WTC11 (cell line): ENCODE measurements around the gene NUP214. TPM values are rescaled to one million over a fixed set of nuclear protein-coding genes. Genes with fewer than 3 reads are reported as not detected.
A peak's percentile ranks its signal among the peaks of the same experiment; 100 is the strongest.
"Not testable (repeated sequence)": the region's sequence is repeated elsewhere in the genome, so short reads cannot be mapped to it uniquely, and the experiment has no call there.

Source experiments
- ATAC-seq: fragments of 200-7000 bp; cut with Tn5 transposase; 2 replicates; pipeline ENCODE4 v1.10.0; 2021; ENCODE audit warnings: mild to moderate bottlenecking, moderate library complexity
- CTCF ChIA-PET: fragments of 300-600 bp; sonication (Branson Sonifier 250); formaldehyde crosslinking; loops from one replicate; lab custom pipeline; 2021; ENCODE audit warnings: antibody characterized with exemption; lab: Charles Lee
- POLR2A ChIA-PET: fragments of 350-600 bp; sonication (Branson Sonifier 250); formaldehyde crosslinking; loops from one replicate; lab custom pipeline; 2021; ENCODE audit warnings: antibody characterized with exemption; lab: Charles Lee
- DNase-seq: peaks from one replicate; pipeline ENCODE4 v3.0.0; 2021; ENCODE audit warnings: low spot score
- H3K27ac Mint-ChIP-seq: 2 replicates; pipeline ENCODE4 v1.8.0; 2021; ENCODE audit warnings: mixed read lengths
- H3K27me3 Mint-ChIP-seq: 2 replicates; pipeline ENCODE4 v1.8.0; 2021; ENCODE audit warnings: low read depth, mild to moderate bottlenecking, moderate library complexity, mixed read lengths
- H3K36me3 Mint-ChIP-seq: 2 replicates; pipeline ENCODE4 v1.8.0; 2021; ENCODE audit warnings: mixed read lengths
- H3K4me1 Mint-ChIP-seq: 2 replicates; pipeline ENCODE4 v1.8.0; 2022; ENCODE audit warnings: mixed read lengths
- H3K4me3 Mint-ChIP-seq: 2 replicates; pipeline ENCODE4 v1.8.0; 2021; ENCODE audit warnings: mild to moderate bottlenecking, moderate library complexity, mixed read lengths
- H3K9me3 Mint-ChIP-seq: 2 replicates; pipeline ENCODE4 v1.8.0; 2021; ENCODE audit warnings: mixed read lengths
- ATF1 ChIP-seq: sonication (generic); formaldehyde crosslinking; IDR thresholded peaks from 2 replicates; pipeline ENCODE4 v1.8.1; 2023; ENCODE audit warnings: mild to moderate bottlenecking, moderate library complexity, missing genetic modification reagents
- ATF3 ChIP-seq: sonication (generic); formaldehyde crosslinking; conservative IDR thresholded peaks from 2 replicates; pipeline ENCODE4 v1.8.1; 2022; ENCODE audit warnings: mild to moderate bottlenecking, missing genetic modification reagents
- FOXP1 ChIP-seq: sonication (generic); formaldehyde crosslinking; IDR thresholded peaks from 2 replicates; pipeline ENCODE4 v1.8.0; 2022; ENCODE audit warnings: missing genetic modification reagents, mild to moderate bottlenecking, moderate library complexity, borderline replicate concordance
- HMGXB4 ChIP-seq: sonication (generic); formaldehyde crosslinking; IDR thresholded peaks from 2 replicates; pipeline ENCODE4 v1.8.1; 2023; ENCODE audit warnings: mild to moderate bottlenecking, moderate library complexity, missing genetic modification reagents
- IRF1 ChIP-seq: sonication (generic); formaldehyde crosslinking; IDR thresholded peaks from 2 replicates; pipeline ENCODE4 v1.8.0; 2023; ENCODE audit warnings: missing genetic modification reagents
- SMAD3 ChIP-seq: sonication (generic); formaldehyde crosslinking; IDR thresholded peaks from 2 replicates; pipeline ENCODE4 v1.8.0; 2022; ENCODE audit warnings: missing genetic modification reagents, mild to moderate bottlenecking, borderline replicate concordance
- STAT6 ChIP-seq: sonication (generic); formaldehyde crosslinking; conservative IDR thresholded peaks from 2 replicates; pipeline ENCODE4 v1.8.1; 2023; ENCODE audit warnings: mild to moderate bottlenecking, low read depth, missing genetic modification reagents, moderate library complexity
- ZNF121 ChIP-seq: sonication (generic); formaldehyde crosslinking; IDR thresholded peaks from 2 replicates; pipeline ENCODE4 v1.8.0; 2023; ENCODE audit warnings: missing genetic modification reagents
- ZNF317 ChIP-seq: sonication (generic); formaldehyde crosslinking; IDR thresholded peaks from 2 replicates; pipeline ENCODE4 v1.8.1; 2023; ENCODE audit warnings: low read depth, mild to moderate bottlenecking, moderate library complexity, missing genetic modification reagents, borderline replicate concordance
- ZNF416 ChIP-seq: fragments of 250-450 bp; sonication (Bioruptor Pico); IDR thresholded peaks from 2 replicates; pipeline ENCODE4 v1.9.0; 2021; ENCODE audit warnings: mild to moderate bottlenecking, inconsistent platforms
- ZNF512 ChIP-seq: sonication (generic); formaldehyde crosslinking; IDR thresholded peaks from 2 replicates; pipeline ENCODE4 v1.8.1; 2022; ENCODE audit warnings: missing genetic modification reagents, borderline replicate concordance
- total RNA-seq: library from RNA; stranded (reverse); gene quantifications from 3 replicates; pipeline ENCODE4 v1.2.3, GENCODE V29; 2021
- TF ChIP-seq, protein P1 (sequence below): sonication (generic); formaldehyde crosslinking; IDR thresholded peaks from 2 replicates; pipeline ENCODE4 v1.8.1; 2022; ENCODE audit warnings: mild to moderate bottlenecking, missing genetic modification reagents, moderate library complexity, borderline replicate concordance
- TF ChIP-seq, protein P2 (sequence below): sonication (generic); formaldehyde crosslinking; IDR thresholded peaks from 2 replicates; pipeline ENCODE4 v1.8.1; 2023; ENCODE audit warnings: mild to moderate bottlenecking, missing genetic modification reagents

Gene NUP214
- total RNA-seq, 1 experiment from 2014 or later, result 41.8 TPM

GRCh38 chr9:131271016-131271273 is 145.6 kb downstream of the NUP214 start:
- DNase-seq, H3K27ac Mint-ChIP-seq, H3K4me3 Mint-ChIP-seq, H3K9me3 Mint-ChIP-seq, H3K36me3 Mint-ChIP-seq, POLR2A ChIA-PET, ATAC-seq, H3K27me3 Mint-ChIP-seq: not testable (repeated sequence)
- TF ChIP-seq ZNF121 (CRISPR knock-in tag), result 0 out of 2 replicates have a peak, but pooled peaks have one; percentile 39
- peaks cover 32% of the 10 kb centered on the region for H3K4me1 Mint-ChIP-seq
- CTCF ChIA-PET, result interaction anchor here (0.5 to 7.8 kb wide), 4 partner anchors 14 to 465 kb away, joined by 3 to 57 read pairs (median 6); no protein-coding TSS in a partner anchor

DNA sequence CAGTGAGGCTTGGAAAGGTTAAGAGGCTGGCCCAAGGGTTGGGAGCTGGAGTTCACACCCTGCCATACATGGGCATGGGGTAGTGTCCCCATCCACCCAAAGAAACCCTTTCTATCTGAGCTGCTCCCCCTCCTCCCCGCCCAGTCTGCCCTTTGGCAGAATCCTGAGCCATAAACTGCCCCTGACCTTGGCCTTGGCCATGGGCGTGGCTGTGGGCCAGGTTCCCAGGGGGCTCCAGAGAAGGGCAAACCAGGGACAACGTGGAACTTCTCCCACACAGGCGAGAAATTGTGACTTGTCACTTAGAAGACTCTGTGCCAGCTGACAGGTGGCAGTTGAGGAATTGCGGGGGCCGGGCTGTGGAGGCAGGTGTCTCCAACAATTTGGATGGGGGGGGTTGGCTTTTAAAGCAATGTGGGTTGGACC is 146.1 kb downstream of the NUP214 start:
- no peak overlapping the region for H3K4me3 Mint-ChIP-seq
- POLR2A ChIA-PET, result no interaction called here
- no peak overlapping the region for H3K27ac Mint-ChIP-seq

More for the DNA sequence above, 146.1 kb downstream of the NUP214 start:
- H3K27me3 Mint-ChIP-seq, result peaks cover 13% of the 10 kb centered on the region
- no peaks in the 10 kb centered on the region for H3K9me3 Mint-ChIP-seq
- TF ChIP-seq IRF1 (CRISPR knock-in tag), result no peak
- no peak for TF ChIP-seq HMGXB4
- TF ChIP-seq ZNF416 (CRISPR knock-in tag), result no peak
- no peak for TF ChIP-seq ATF1 (CRISPR knock-in tag)
- no peak for TF ChIP-seq ZNF512 (CRISPR knock-in tag)
- TF ChIP-seq, protein P1, sequence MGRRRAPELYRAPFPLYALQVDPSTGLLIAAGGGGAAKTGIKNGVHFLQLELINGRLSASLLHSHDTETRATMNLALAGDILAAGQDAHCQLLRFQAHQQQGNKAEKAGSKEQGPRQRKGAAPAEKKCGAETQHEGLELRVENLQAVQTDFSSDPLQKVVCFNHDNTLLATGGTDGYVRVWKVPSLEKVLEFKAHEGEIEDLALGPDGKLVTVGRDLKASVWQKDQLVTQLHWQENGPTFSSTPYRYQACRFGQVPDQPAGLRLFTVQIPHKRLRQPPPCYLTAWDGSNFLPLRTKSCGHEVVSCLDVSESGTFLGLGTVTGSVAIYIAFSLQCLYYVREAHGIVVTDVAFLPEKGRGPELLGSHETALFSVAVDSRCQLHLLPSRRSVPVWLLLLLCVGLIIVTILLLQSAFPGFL (CRISPR knock-in tag), result no peak
- TF ChIP-seq ZNF317 (CRISPR knock-in tag), result no peak
- no peak for TF ChIP-seq FOXP1 (CRISPR knock-in tag)
- no peak for TF ChIP-seq ATF3
- no peak for TF ChIP-seq STAT6 (CRISPR knock-in tag)
- TF ChIP-seq, protein P2, sequence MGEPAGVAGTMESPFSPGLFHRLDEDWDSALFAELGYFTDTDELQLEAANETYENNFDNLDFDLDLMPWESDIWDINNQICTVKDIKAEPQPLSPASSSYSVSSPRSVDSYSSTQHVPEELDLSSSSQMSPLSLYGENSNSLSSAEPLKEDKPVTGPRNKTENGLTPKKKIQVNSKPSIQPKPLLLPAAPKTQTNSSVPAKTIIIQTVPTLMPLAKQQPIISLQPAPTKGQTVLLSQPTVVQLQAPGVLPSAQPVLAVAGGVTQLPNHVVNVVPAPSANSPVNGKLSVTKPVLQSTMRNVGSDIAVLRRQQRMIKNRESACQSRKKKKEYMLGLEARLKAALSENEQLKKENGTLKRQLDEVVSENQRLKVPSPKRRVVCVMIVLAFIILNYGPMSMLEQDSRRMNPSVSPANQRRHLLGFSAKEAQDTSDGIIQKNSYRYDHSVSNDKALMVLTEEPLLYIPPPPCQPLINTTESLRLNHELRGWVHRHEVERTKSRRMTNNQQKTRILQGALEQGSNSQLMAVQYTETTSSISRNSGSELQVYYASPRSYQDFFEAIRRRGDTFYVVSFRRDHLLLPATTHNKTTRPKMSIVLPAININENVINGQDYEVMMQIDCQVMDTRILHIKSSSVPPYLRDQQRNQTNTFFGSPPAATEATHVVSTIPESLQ (CRISPR knock-in tag), result no peak
- no peak for TF ChIP-seq SMAD3
- ATAC-seq (no peak), DNase-seq (no peak)
- H3K4me1 Mint-ChIP-seq, result peaks cover 36% of the 10 kb centered on the region
- CTCF ChIA-PET, result interaction anchor here (0.6 to 7.8 kb wide), 4 partner anchors 14 to 466 kb away, joined by 3 to 57 read pairs (median 6); no protein-coding TSS in a partner anchor
- H3K36me3 Mint-ChIP-seq, result no peaks in the 10 kb centered on the region; the same call in 1 of the 2 replicates
